Hematopoietic multipotent progenitor cell treated with erythropoietin and hydrocortisone succinate and interleukin-3 and kit ligand, for 4 days (in vitro differentiated cells): ENCODE results near the gene IGF1R.
A peak's percentile ranks its signal among the peaks of the same experiment; 100 is the strongest.

Experiments
- DNase-seq: peaks from one replicate; pipeline ENCODE4 v3.0.0-alpha.2; 2015

IGF1R gene

DNA sequence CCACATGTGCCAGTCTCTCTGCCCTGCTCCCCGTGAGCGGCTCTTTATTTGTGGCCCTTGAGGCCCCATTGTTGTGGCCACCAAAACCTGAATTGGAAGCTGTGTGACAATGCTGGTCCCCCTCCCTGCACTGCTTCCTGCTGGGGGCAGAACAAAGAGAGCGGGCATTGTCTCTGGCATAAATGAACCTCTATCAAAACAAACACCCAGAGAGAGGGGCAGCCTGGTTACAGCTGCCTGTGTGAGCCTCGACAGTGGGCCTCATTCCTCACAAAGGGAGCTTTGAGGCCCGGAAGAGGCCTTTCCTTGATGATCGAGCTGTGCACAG, 152.9 kb downstream of the IGF1R start:
- no peak for DNase-seq

DNA sequence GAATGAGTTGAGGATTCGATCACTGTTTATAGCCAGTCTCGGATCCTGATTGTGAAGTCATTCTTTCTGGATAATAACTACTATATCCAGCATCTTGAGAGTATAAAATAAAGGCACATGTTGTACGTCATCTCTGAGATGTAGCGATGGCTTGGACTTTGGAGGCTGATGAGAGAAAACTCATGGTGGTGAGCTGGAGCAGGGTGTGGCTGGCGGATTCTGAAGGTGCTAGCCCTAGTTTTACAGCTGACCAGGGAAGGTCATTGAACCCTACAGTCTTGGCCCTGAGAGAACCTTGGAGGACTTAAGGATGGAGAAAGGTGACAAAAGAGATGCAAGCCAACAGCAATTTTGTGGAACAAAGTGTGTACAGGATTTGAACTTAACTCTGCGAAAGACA, 153.8 kb downstream of the IGF1R start:
- no peak for DNase-seq

DNA sequence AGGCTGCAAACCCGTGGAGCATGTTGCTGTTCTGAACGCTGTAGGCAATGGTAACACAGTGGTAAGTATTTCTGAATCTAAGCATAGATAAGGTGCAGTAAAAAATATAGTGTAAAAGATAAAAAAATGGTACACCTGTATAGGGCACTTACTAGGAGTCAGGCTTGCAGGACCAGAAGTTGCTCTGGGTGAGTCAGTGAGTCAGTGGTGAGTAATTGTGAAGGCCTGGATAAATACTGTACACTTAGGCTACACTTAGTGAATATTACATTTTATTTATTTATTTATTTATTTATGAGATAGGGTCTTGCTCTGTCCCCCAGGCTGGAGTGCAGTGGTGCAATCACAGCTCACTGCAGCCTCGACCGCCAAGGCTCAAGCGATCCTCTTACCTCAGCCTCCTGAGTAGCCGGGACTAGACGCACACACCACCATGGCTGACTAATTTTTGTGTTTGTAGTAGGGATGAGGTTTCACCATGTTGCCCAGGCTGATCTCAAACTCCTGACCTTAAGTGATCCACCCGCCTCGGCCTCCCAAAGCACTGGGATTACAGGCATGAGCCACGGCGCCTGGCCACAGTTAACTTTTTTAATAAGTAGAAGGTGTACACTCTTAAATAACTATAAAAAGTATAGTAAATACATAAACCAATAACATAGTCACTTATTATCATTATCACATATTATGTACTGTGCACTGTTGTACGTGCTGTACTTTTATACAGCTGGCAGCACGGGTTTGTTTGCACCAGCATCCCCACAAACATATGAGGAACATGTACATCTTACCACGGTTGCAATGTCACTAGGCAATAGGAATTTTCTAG, 155.1 kb downstream of the IGF1R start:
- DNase-seq = no peak

DNA sequence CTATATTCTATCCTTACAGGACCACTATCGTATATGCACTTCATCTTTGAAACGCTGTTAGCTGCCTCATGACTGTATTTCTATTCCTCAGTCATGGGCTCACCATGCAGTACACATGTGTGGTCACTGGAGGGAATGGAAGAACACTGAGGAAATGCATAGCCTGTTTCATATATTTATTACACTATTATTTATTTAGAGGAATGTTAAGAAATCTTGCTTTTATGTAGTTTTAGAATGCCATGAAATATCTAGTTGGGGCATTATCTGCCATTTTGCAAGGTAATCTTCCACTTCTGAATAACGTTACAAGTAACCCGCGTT, 155.7 kb downstream of the IGF1R start:
- peak; percentile 39 for DNase-seq

DNA sequence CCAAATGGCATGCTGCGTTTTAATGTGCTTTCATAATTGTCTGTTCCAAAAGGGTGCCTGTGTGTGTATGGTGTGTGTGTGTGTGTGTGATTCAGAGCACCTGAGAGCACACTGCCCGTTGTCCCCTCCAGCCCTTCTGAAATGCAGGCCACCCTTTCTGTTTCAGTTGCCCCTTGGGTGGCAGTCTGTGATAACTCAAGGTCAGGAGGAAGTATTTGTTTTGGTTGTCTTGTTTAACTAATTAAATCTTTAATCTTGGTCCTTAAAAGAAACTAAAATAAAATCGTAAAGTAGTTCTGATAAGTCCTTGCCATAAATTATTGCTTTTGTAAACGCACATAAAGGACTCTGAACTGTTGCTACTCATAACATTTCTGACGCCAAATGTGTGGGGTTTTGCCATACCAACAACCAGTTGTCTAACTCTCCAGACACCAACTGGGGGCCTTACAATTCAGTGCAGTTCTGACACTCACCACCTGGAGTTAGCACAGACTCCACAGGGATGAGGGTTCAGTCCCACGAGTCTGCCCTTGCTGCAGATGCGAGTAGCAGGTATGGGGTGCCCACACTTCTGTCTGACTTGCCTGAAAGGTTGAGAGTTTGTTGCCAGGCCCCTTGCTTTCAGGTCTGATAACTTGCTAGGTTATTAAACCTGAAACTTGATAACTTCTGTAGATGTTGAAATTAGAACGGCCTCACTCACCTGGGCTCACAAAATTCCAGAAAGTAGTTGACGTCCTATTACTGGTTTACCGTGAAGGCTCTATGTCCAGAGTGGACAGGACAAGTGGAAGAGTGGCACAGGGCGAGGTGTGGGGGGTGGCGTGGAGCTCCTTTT, 157.3 kb downstream of the IGF1R start:
- DNase-seq = peak; percentile 52

DNA sequence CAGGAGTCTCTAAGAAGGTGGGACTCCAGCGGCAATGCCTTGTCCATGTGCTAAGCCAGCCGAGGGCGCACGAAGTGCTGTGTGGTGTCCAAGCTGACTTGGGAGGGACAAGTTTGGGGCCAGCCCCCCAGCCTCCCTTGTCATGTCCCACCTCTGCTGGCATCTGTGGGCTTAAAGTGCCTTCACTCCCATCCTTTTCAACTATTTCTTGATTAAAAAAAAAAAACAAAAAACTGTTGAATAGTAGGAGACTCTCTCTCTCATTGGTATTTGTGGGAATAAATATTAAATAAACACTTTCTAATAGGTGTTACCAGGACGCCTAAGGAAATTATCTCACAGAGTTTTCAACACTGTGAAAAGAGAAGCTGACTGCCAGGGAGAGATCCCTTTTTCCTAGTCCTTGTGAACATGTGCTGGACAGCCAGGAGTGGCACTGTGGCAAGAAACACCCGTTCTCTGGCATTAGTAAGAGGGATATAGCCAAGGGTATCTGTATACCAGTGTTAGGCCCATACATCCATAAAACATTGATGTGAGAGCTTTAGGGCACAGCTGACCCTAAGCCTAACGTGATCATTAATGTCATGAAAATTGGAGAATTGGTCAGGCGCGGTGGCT, 158.0 kb downstream of the IGF1R start:
- DNase-seq = no peak

DNA sequence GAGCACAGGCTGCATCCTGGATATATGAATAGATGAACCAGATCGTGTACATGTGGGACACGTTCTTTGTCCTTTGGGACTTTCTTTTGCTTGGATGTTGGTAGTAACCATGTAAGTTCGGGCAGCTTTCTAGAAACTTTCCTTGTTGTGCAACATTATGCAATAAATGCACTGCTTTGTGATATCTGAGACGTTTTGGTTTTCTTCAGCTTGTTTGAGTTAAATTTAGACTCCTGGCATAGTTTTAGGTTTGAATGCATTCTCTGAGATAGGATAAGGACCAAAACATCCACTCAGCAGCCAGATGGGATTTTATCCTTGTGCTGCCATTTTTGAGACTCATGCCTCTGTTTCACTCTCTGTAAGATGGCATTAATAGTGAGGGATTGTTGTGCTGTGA, 158.9 kb downstream of the IGF1R start:
- no peak for DNase-seq

DNA sequence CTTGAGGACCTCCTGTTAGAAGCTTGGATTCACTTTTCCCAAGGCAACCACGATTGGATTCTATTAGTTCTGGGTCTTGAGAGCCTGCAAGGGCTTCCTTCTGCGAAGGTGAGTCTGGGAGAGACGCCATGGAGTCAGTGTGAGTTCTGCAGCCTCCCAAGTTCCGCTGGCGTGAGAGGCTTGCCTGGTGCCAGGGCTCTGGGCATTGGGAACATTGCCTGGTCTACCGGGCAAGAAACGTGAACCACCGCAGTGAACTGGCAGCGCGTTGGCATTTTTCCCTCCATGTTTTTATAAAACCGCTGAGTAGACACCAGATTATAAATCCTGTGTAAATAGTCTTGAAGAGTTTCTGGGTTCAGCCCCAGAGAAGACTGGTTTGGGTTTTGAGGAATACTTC, 160.9 kb downstream of the IGF1R start:
- no peak for DNase-seq

DNA sequence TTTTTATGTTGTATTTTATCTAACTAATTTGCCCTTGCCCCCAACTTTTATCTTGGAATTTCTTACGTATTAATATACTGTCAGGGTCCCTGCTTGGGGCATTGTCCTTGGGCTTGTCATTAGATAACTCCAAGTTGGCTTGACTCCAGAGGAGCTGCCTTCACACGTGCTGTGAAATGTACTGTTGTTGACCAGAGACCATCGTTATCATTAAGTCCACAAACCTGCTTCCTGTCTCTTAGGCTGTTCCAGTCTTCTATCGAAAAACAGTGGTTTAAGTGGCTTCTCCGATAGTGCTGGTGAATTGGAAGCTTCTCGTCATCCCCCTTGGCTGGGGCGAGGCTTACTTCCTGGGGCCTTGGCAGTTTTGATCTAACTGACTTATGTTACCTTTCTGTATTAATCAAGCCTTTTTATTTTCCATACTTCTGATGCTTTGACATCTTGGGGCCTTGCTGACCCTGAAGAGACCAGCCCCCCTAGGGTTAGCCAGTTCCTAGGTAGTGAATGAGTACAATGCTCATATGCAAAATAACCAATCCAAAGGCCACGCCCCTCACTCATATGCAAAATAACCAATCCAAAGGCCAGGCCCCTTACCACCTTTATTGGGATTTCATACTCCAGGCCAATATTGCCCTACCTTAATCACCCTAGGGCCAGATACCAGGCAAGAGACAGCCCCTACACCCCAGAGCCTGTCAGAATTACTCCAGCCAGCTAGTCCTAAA, 164.5 kb downstream of the IGF1R start:
- peak; percentile 95 for DNase-seq

DNA sequence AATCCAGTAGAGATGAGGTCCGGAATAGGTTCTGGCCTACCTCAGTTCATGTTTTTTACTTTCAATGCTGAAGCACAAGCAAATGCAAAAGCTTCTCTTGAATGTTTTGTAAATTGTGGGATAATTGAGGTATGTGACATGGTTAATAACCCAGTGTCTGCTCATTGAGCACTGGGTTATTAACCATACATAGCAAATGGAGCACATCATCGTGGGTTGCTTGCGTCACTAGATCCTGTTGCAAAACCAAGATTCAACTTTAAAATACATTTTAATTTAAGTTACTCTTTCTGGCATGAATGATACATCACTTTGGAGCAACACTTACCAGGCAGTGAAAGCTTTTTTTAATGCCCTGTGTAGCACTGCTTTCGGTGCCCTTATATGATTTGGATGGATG, 165.6 kb downstream of the IGF1R start:
- DNase-seq = no peak

DNA sequence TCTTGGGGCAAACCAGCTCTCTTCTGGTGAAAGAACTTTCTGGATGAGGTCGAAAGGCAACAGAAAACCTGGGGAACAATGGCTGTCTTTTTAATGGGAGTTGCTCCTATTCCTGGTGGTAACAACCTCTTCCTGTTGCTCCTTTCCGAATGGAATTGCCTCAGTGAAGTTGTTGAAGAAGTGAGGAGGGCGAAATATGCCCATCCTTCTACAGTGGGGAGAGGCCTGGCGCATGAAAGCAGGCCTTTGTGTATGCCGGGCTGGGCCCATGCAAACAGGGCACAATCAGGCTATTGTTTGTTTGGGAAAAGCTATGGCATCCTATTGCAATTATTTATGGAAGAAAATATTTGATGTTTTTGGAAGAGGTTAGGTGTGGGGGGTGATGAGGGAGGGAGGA, 166.9 kb downstream of the IGF1R start:
- no peak for DNase-seq

DNA sequence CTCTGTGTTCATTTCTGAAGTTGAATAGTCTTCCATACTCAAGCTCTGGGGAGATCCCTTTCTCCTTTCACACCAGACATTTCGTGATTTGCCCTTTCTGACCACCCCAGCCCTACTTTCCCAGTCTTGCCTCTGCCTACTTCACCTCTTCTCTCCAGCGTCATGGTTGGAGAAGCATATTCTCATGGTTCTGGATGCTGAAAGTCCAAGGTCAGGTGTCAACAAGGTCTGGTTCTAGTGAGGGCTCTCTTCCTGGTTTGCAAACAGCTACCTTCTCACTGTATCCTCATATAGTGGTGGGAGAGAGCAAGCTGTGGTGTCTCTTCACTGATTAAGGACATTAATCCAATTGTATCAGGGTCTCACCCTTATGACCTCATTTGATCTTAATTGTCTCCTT, 169.4 kb downstream of the IGF1R start:
- DNase-seq = no peak

DNA sequence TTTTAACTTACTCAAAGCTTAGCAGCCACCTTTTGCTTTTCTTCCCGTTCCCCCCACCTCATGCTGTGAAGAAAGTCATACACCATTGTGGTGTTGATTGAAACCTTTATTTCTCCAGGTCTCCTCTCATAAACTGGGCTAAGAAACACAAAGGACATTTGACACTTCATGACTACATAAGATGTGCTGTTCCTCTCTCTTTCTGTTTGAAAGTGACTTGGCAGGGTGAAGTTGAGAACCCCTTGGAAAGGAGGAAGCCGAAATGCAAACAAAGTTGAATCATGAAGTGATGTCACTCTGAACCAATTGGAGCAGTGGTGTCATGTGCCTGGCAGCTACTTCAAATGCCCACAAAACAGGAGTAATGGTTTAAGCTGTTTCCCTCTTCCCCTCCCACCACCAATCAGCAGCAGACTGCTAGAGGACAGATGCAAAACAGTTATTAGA, 174.7 kb downstream of the IGF1R start:
- DNase-seq = no peak

DNA sequence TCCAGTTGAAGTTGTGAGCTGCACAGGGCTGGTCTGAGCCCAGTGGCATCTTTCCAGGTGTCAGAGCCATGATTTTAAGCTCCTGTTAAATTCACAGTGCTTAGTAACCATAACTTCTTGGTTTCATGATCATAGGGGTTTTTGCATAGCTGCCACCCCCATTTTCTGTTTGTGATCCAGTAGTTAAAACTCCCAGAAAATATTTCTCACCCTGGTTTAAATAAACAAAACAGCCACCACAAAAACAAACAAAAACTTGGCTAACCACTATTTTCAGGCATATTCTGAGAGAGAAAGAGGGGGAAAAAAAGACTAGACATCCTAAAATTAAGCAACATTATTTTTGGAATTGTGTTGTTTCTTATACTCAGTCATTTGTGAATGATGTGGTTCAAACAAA, 175.3 kb downstream of the IGF1R start:
- no peak for DNase-seq

DNA sequence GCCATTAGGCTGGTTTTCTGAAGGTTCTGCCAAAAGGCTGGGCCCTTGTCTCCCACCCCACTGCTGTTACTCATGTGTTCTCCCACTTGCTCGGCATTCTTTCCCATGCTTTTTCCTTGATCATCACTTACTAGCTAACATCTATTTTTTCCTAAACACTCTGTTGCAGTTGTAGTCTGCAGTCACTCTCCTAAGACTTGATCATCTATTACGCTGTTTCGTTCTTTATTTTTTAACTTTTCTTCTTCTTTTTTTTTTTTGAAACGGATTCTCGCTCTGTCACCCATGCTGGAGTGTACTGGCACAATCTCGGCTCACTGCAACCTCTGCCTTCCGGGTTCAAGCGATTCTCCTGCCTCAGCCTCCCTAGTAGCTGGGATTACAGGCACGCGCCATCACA, 176.3 kb downstream of the IGF1R start:
- no peak for DNase-seq

DNA sequence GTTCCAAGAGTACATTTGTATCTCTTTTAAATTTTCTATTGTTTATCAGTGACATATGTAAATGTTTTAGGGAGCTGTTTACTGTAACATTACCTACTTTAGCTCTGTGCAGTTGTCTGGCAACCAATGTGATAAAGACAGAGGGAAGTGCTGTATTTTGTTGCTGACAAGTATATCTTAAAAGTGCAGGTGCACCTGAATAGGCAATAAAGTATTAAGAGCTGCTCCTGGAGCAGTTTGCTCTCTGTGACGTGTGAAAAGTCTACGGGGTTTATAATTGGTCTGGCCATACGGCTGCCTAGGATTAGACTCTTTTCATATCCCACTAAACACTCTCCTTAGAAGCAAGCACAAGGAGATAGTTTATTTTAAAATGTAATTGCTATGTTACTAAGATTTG, 178.3 kb downstream of the IGF1R start:
- DNase-seq = no peak

DNA sequence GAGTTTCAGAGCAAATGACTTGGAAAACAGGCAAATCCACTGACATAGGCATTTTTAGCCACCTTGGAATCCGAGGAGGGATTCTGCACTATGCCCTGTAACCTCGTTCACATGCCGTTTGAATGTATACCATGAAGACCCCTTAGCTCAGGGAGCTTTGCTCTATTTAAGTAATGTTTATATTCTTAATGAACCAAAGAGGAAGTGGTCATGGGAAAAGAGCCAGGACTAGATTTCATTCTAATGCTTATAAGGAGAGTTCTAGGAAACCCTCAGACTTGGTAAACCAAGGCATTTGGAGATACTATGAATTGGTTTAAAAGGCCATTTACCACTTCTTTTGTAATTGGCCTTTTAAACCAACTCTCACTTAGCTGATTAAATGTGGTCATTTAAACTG, 178.9 kb downstream of the IGF1R start:
- peak; percentile 35 for DNase-seq

DNA sequence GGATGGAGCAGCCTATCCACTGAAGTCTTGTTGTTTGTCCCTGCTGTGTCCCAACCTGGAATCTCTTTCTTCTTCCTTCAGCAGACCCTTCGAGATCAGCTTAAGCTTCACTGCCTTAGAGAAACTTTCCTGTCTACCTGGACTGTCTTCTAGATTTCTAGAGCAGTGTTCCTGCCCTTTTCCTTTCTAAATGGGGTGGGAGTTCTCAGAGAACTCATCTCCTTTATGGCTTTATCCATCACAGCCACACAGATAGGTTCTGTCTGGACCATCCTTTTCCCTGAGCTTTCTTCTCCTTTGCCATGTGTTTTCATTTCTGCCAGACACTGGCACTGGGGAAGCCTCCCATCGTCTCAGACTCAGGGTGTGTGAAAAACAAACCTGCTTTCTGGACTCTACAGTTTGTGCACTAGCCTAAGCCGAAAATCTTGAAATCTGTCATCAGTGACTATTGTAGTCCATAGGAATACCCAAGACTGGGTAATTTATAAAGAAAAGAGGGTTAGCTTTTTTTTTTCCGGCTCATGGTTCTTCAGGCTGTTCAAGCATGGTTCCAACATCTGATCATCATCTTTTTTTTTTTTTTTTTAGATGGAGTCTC, 181.8 kb downstream of the IGF1R start:
- DNase-seq = peak; percentile 38

DNA sequence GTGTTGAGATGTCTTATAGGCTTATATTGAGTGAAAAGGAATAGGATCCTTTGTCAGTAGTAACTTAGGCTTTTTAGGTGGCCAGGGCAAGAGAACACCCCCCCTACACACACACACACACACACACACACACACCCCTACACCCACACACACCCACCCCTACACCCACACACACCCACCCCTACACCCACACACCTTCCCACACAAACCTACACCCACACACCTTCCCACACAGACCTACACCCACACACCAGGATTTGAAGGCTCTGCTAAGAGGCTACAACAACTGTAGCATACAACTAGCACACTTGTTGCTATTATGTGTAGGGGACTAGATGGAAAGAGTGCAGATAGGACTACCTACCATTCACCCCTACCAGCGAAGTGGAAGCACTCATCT, 186.6 kb downstream of the IGF1R start:
- DNase-seq = no peak

DNA sequence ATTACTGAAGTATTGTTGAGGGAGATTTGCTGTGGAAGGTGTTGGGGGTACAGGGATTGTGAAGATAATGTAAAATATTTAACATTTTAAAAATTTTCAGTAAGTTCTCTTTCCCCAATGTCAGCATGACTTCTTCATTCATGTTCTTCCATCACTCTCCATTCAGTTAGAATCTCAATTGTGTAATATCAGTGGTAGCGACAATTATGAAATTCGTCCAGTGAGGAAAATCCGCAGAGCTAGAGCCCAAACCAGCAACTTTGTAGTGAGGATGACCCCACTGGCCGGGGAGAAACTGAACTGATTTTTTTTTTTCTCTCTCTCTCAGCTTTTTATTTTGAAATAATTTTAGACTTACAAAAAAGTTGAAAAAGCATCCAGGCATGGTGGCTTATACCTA, 187.5 kb downstream of the IGF1R start:
- DNase-seq = no peak

DNA sequence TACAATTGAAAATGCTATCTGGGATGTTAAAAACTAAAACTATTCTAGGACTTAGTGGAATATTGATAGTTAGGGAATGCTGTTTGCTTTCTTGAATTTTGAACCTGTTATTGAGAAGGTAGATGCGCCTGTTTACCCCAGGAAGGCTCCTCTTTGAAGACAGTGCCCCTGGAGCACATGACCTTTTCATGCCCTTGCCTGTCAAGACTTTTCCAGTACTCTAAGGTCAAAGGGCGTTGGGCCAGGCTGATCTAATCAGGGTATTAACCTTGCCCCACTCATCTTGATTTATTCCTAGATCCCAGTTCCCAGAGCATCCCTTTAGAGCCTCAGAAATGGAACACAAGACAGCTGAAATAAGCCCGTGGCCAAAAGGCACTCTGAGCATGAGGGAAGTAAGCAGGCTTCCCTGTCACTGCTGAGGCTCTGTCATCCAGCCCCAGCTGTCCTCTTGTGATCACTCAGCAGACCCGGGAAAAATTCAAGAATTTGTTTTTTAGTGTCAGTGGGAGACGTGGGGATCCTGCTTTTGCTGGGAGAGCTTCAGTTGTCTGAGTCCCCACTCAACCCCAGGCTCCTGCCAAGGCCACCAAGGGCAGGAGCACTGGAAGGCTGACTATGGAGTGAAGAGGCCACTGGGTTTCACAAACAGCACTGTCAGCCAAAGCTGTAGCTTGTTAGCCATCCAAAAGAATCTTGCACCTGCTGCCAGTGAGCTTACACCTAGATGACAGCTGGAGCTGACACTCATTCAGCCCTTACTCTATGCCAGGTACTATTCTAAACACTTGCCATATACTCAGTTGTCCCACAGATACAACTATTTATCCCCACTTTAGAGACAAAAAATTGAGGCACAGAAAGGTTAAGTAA, 190.3 kb downstream of the IGF1R start:
- no peak for DNase-seq

DNA sequence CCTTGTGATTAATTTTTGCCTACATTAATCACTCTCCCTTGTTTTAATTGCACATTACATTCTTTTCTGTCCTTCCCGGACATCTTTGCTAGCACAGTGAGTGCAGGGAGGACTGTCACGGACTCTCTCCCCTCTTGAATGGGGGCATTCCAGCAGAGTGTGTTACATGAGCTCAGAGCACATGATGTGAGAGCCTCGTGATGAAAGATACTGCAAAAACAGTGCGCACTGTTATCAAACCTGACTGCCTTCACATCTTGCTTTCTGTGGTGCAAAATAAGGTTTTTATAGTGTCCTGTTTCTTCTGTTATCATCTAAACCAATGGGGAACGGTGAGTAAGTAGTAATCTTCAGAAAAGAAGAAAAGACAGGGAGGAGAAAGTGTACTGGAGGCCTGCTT, 191.7 kb downstream of the IGF1R start:
- DNase-seq = peak; percentile 69
